Tracheal epithelial cell (primary cell): ENCODE results near the gene C4orf36. TPM values are rescaled to one million over a fixed set of nuclear protein-coding genes. Genes with fewer than 3 reads are reported as not detected.

Experiments used
- total RNA-seq: library from RNA; depleted of rRNA; stranded (reverse); fragments of >200 nt; gene quantifications from 2 replicates; pipeline ENCODE4 v1.2.1, GENCODE V29; 2014

The C4orf36 gene
- total RNA-seq = 1.3 and 2.9 TPM in 2 replicates

DNA sequence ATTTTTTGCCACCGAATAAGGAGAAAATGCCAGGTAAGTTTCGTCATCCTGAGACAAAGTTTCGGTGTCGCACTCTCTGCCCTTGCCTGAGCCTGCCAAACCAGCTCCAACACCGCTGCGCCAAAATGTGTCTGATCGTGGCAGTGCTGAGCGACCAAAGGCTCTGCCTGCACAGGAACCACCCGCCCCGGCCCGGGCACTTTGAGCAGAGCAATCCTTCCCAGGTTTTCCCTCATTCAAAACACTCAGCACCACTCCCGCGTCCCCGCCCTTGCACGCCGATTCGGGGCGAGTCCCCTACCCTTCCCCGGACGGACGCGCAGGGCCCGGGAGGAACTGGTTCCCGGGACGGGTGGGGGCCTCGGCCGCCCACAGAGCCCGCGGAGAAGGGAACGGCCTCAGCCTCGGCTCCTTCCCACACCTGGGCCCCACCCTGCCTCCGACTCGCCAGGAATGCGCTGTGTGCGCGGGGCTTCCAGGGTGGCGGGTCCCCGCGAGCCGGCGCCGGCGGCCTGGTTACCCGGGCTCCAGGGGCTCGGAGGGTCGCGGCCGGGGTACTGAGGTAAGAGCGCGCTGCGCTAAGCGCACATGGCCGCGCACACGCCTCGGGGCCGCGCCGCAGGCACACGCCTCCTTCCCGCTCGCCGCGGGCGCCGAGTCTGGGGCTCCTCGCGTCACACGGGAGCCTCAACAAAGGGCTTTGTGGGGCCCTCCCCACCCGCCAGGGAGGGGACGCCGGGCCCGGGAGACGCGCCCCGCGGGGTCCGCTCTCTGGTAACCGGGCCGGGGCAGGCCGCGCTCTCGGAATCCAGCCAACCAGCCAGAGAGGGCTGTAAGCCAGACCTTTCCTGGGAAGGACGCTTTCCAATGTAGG lies at the start of gene C4orf36:
Gene C4orf36, minus strand, starts transcription at position 661 of the 874 bp plus-strand sequence. CDS start 902 bp downstream, outside the sequence.

DNA sequence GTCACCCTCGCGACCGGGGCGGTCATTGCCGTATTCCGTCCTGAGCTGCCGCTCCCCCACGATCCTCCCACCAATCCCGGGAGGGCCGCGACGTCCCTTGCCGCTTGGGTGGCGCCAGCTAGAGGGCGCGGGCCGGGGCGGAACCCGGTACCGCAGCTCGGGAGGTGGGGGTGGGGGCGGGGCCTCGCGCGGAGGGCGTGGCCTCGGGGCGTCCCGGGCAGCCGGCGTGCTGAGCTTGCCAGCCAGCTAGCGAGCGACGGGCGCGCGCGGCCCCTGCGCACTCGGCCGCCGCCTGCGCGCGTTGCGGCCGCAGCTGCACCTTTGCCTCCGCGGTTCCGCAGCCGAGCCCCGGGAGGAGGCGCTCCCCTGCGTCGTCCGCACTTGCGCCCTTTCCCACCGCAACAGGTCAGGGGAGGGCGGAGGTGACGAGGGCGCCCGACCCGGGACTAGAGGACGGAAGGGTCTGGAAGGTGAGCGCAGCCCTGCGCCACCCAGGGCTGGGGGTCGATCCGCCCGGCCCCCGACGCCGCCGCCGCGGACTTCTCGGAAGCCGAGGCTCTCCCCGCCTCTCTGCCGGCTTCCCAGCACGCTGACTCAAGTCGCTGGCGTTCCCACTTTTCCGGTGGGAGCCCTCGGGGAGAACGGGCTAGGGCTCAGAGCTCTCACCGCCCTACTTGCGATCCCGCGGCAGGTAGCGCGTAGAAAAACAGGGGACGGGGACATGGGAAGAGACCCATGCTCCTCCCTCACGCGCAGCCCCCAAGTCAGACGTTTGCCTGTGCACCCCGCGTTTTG lies 42.7 kb upstream of the C4orf36 start, which contains the start of gene AFF1:
Gene AFF1, plus strand, starts transcription at position 241 of the 795 bp plus-strand sequence. CDS start 13,523 bp downstream, outside the sequence.

GRCh38 chr4:86848732-86849619 lies 43.2 kb downstream of the C4orf36 start, which contains the start of gene SLC10A6:
TSS of gene SLC10A6 (minus strand) at chr4:86849384. CDS start at chr4:86849115, 269 bp downstream.

Other genes with a start within 250 kb of the C4orf36 start
- gene SLC10A6, start 43.0 kb downstream of the C4orf36 start, total RNA-seq = 5.3 and 7.7 TPM in 2 replicates
- gene AFF1, start 42.6 kb upstream of the C4orf36 start, total RNA-seq = 14.1 and 17.1 TPM in 2 replicates